ENCODE measurements around the gene NPB.
A peak's percentile ranks its signal among the peaks of the same experiment; 100 is the strongest.

The NPB gene

GRCh38 chr17:81863123-81863675 lies 38.8 kb upstream of the NPB start:
- H3K4me3 ChIP-seq (ENCODE audit: low read length): no peak overlapping the region
- peaks cover 52% of the 10 kb centered on the region for H3F3A ChIP-seq (ENCODE audit: insufficient read depth, low read length)
- H3K4me2 ChIP-seq (ENCODE audit: low read depth, low read length): no peak overlapping the region
- H3K4me1 ChIP-seq (ENCODE audit: low read length): peaks cover 13% of the 10 kb centered on the region
- H3K9ac ChIP-seq (ENCODE audit: low read length): no peak overlapping the region
- peaks cover 6% of the 10 kb centered on the region; the same call in 1 of the 2 replicates for H3K36me3 ChIP-seq (replicated peaks; ENCODE audit: insufficient read depth, low read length)
- no peaks in the 10 kb centered on the region for H3K9me3 ChIP-seq (replicated peaks; ENCODE audit: insufficient read depth, low read length)
- DNase-seq: no peak
- peaks cover 75% of the 10 kb centered on the region for H3K79me2 ChIP-seq (ENCODE audit: low read length)
- H4K20me1 ChIP-seq (ENCODE audit: insufficient read depth, low read length): peaks cover 3% of the 10 kb centered on the region; the same call in 1 of the 2 replicates
- H2AFZ ChIP-seq (ENCODE audit: low read length): no peak overlapping the region
- H3K27ac ChIP-seq (ENCODE audit: low read length): no peak overlapping the region
- no peaks in the 10 kb centered on the region for H3K27me3 ChIP-seq (replicated peaks; ENCODE audit: insufficient read depth, low read length)
- TF ChIP-seq EZH2 (optimal IDR thresholded peaks at IDR 0.05; ENCODE audit: low read depth, low read length) (no peak), CTCF (IDR thresholded peaks at IDR 0.05; ENCODE audit: low read length) (no peak), EZH2phosphoT487 (IDR thresholded peaks at IDR 0.05; ENCODE audit: low read length) (no peak)
- H3K9me2 ChIP-seq (replicated peaks; ENCODE audit: insufficient read depth, low read length): no peaks in the 10 kb centered on the region

- no peaks in the 10 kb centered on the region for H3K9me3 ChIP-seq (replicated peaks; ENCODE audit: insufficient read depth, low read length)
- H3K27ac ChIP-seq (ENCODE audit: low read length): no peak overlapping the region
- TF ChIP-seq EZH2 (optimal IDR thresholded peaks at IDR 0.05; ENCODE audit: low read depth, low read length): no peak
- TF ChIP-seq CTCF (IDR thresholded peaks at IDR 0.05; ENCODE audit: low read length): peak; percentile 11; the same call in 1 of the 2 replicates
- no peak for TF ChIP-seq EZH2phosphoT487 (IDR thresholded peaks at IDR 0.05; ENCODE audit: low read length)
- H3K36me3 ChIP-seq (replicated peaks; ENCODE audit: insufficient read depth, low read length): peaks cover 4% of the 10 kb centered on the region
- peak; percentile 6 for DNase-seq
- no peak overlapping the region for H2AFZ ChIP-seq (ENCODE audit: low read length)
- H3K4me3 ChIP-seq (ENCODE audit: low read length): no peak overlapping the region
- H3K4me2 ChIP-seq (ENCODE audit: low read depth, low read length): no peak overlapping the region
- H3F3A ChIP-seq (ENCODE audit: insufficient read depth, low read length): peaks cover 59% of the 10 kb centered on the region
- no peak overlapping the region for H3K9ac ChIP-seq (ENCODE audit: low read length)
- H3K27me3 ChIP-seq (replicated peaks; ENCODE audit: insufficient read depth, low read length): no peaks in the 10 kb centered on the region
- no peaks in the 10 kb centered on the region for H3K9me2 ChIP-seq (replicated peaks; ENCODE audit: insufficient read depth, low read length)
- no peaks in the 10 kb centered on the region for H4K20me1 ChIP-seq (ENCODE audit: insufficient read depth, low read length)
- H3K4me1 ChIP-seq (ENCODE audit: low read length): peaks cover 4% of the 10 kb centered on the region; the same call in 1 of the 2 replicates
- peaks cover 75% of the 10 kb centered on the region for H3K79me2 ChIP-seq (ENCODE audit: low read length)
These were observed 37.9 kb upstream of the NPB start for GRCh38 chr17:81863833-81864768.

GRCh38 chr17:81865358-81865732 lies 36.7 kb upstream of the NPB start:
- Histone ChIP-seq H3K9me3 (replicated peaks; ENCODE audit: insufficient read depth, low read length) (no peaks in the 10 kb centered on the region), H3K79me2 (ENCODE audit: low read length) (peaks cover 75% of the 10 kb centered on the region), H3K36me3 (replicated peaks; ENCODE audit: insufficient read depth, low read length) (peaks cover 13% of the 10 kb centered on the region), H3K27me3 (replicated peaks; ENCODE audit: insufficient read depth, low read length) (no peaks in the 10 kb centered on the region), H3K4me2 (ENCODE audit: low read depth, low read length) (no peak overlapping the region), H2AFZ (ENCODE audit: low read length) (no peak overlapping the region), H3K9ac (ENCODE audit: low read length) (no peak overlapping the region), H4K20me1 (ENCODE audit: insufficient read depth, low read length) (no peaks in the 10 kb centered on the region; the same call in 1 of the 2 replicates), H3K4me3 (ENCODE audit: low read length) (no peak overlapping the region), H3K27ac (ENCODE audit: low read length) (no peak overlapping the region), H3F3A (ENCODE audit: insufficient read depth, low read length) (peaks cover 68% of the 10 kb centered on the region), H3K9me2 (replicated peaks; ENCODE audit: insufficient read depth, low read length) (no peaks in the 10 kb centered on the region), H3K4me1 (ENCODE audit: low read length) (peaks cover 9% of the 10 kb centered on the region; the same call in 1 of the 2 replicates)
- TF ChIP-seq EZH2 (optimal IDR thresholded peaks at IDR 0.05; ENCODE audit: low read depth, low read length) (no peak), CTCF (IDR thresholded peaks at IDR 0.05; ENCODE audit: low read length) (no peak), EZH2phosphoT487 (IDR thresholded peaks at IDR 0.05; ENCODE audit: low read length) (no peak)
- DNase-seq: no peak
